IPS-15b (cell line): Measurements from ENCODE around the gene ACOT4.
"Not testable (repeated sequence)": the region's sequence is repeated elsewhere in the genome, so short reads cannot be mapped to it uniquely, and the experiment has no call there.

Source experiments
- H3K27me3 ChIP-seq: one replicate; pipeline ENCODE4 v1.6.1; 2013; ENCODE audit warnings: low read length; ENCODE audit not compliant: control insufficient read depth, insufficient read depth
- H3K36me3 ChIP-seq: one replicate; pipeline ENCODE4 v1.6.1; 2013; ENCODE audit warnings: low read length; ENCODE audit not compliant: control insufficient read depth, insufficient read depth
- H3K4me1 ChIP-seq: one replicate; pipeline ENCODE4 v1.6.1; 2013; ENCODE audit warnings: mild to moderate bottlenecking, low read length; ENCODE audit not compliant: control insufficient read depth, insufficient read depth
- H3K4me3 ChIP-seq: one replicate; pipeline ENCODE4 v1.5.1; 2013; ENCODE audit warnings: low read depth, low read length
- H3K9ac ChIP-seq: one replicate; pipeline ENCODE4 v1.6.1; 2013; ENCODE audit warnings: low read depth, mild to moderate bottlenecking, low read length
- H3K9me3 ChIP-seq: one replicate; pipeline ENCODE4 v1.6.1; 2013; ENCODE audit warnings: mild to moderate bottlenecking, low read length; ENCODE audit not compliant: control insufficient read depth, insufficient read depth

ACOT4 gene

DNA sequence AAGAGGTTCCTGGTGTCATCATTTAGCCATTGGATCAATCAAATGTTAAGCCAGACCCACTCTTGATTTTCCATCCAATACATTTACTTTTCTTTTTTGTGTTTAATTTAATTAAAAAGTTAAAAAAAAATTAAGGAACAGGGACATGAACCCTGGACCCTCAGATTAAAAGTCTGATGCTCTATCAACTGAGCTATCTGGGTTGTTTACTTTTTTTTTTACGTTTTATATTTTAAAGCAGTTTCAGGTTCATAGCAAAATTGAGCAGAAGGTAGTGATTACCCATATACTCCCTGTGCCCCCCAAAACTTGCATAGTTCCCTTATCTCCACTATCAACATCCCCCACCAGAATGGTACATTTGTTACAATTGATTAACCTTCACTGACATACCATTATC is 3.0 kb upstream of the ACOT4 start:
- H3K9me3 ChIP-seq = no peaks in the 10 kb centered on the region
- peaks cover 19% of the 10 kb centered on the region for H3K27me3 ChIP-seq
- no peaks in the 10 kb centered on the region for H3K36me3 ChIP-seq
- no peak overlapping the region for H3K4me3 ChIP-seq
- H3K9ac ChIP-seq = no peak overlapping the region
- no peaks in the 10 kb centered on the region for H3K4me1 ChIP-seq

GRCh38 chr14:73589116-73589515 is 2.6 kb upstream of the ACOT4 start:
- Histone ChIP-seq H3K27me3 (peaks cover 19% of the 10 kb centered on the region), H3K4me3 (no peak overlapping the region), H3K4me1 (no peaks in the 10 kb centered on the region), H3K9me3 (no peaks in the 10 kb centered on the region), H3K36me3 (no peaks in the 10 kb centered on the region), H3K9ac (no peak overlapping the region)

DNA sequence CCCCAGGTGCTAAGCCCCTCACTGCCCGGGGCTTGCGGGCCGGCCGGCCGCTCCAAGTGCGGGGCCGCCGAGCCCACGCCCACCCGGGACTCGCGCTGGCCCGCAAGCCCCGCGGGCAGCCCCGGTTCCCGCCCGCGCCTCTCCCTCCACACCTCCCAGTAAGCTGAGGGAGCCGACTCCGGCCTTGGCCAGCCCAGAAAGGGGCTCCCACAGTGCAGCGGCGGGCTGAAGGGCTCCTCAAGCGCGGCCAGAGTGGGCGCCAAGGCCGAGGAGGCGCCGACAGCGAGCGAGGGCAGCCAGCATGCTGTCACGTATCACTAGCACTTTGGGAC is 1.0 kb upstream of the ACOT4 start:
- H3K4me3 ChIP-seq, H3K9me3 ChIP-seq, H3K36me3 ChIP-seq, H3K9ac ChIP-seq, H3K4me1 ChIP-seq: not testable (repeated sequence)
- H3K27me3 ChIP-seq = peaks cover 19% of the 10 kb centered on the region

GRCh38 chr14:73594491-73594890 is 2.8 kb downstream of the ACOT4 start:
- no peaks in the 10 kb centered on the region for H3K36me3 ChIP-seq
- H3K27me3 ChIP-seq = peaks cover 19% of the 10 kb centered on the region
- H3K4me1 ChIP-seq = no peaks in the 10 kb centered on the region
- no peak overlapping the region for H3K9ac ChIP-seq
- H3K4me3 ChIP-seq = no peak overlapping the region
- no peaks in the 10 kb centered on the region for H3K9me3 ChIP-seq

DNA sequence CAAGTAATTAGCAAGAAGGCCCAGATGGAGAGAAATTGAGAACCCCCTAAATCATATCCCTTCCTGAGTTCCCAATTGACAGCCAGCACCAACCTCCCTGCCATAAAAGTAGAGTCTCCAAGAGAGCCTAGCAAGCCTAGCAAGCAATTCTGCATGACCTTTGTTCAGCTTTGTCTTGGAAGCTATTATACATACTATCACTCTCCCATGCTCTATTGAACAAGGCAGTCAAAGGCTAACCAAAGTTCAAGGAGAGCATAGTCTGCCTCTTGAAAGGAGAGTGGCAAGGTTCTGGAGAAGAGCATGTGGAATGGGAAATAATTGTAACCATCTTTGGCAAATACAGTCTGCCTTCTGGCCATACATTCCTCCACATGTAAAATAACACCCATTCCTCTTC is 7.8 kb downstream of the ACOT4 start:
- Histone ChIP-seq H3K9me3 (no peaks in the 10 kb centered on the region), H3K4me3 (no peak overlapping the region), H3K4me1 (no peaks in the 10 kb centered on the region), H3K36me3 (no peaks in the 10 kb centered on the region), H3K9ac (no peak overlapping the region), H3K27me3 (no peaks in the 10 kb centered on the region)

- Histone ChIP-seq H3K4me3 (no peak overlapping the region), H3K36me3 (no peaks in the 10 kb centered on the region), H3K9ac (no peak overlapping the region), H3K9me3 (no peaks in the 10 kb centered on the region), H3K4me1 (no peaks in the 10 kb centered on the region), H3K27me3 (no peaks in the 10 kb centered on the region)
Measured at GRCh38 chr14:73602994-73603393, 11.3 kb downstream of the ACOT4 start.

GRCh38 chr14:73606271-73606670 is 14.6 kb downstream of the ACOT4 start:
- Histone ChIP-seq H3K9me3 (no peaks in the 10 kb centered on the region), H3K27me3 (peaks cover 3% of the 10 kb centered on the region), H3K4me3 (no peak overlapping the region), H3K4me1 (no peaks in the 10 kb centered on the region), H3K36me3 (no peaks in the 10 kb centered on the region), H3K9ac (no peak overlapping the region)

DNA sequence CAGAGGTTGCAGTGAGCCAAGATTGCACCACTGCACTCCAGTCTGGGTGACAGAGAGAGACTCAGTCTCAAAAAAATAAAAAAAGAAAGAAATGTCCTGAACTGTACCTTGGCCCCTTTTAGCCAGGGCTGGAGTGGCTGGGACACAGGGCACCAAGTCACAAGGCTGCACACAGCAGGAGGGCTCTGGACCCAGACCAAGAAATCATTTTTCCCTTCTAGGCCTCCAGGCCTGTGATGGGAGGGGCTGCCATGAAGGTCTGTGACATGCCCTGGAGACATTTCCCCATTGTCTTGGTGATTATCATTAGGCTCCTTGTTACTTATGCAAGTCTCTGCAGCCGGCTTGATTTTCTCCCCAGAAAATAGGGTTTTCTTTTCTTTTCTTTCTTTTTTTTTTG is 15.6 kb downstream of the ACOT4 start:
- peaks cover 10% of the 10 kb centered on the region for H3K27me3 ChIP-seq
- H3K36me3 ChIP-seq = no peaks in the 10 kb centered on the region
- no peaks in the 10 kb centered on the region for H3K9me3 ChIP-seq
- H3K4me3 ChIP-seq = no peak overlapping the region
- H3K9ac ChIP-seq = no peak overlapping the region
- H3K4me1 ChIP-seq = no peaks in the 10 kb centered on the region

DNA sequence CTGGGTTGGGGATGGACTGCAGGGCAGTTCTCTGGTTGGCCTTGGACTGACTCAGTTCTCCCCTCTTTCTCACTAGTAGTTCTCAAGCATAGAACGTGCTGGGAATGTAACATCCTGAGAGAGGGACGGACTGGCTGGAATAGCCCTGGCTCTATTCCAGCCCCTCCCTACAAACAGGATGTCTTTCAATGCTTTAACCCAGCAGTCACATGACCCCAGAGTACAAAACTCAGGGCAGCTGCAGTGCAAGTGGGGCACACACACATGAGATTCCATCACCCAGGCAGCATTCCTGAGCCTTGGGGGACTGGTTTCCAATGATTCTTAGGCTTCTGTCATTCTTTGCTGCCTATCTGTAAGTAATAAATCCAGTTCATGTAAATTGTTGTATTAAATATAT is 19.0 kb downstream of the ACOT4 start:
- Histone ChIP-seq H3K4me1 (no peaks in the 10 kb centered on the region), H3K9ac (no peak overlapping the region), H3K36me3 (no peaks in the 10 kb centered on the region), H3K4me3 (no peak overlapping the region), H3K27me3 (peaks cover 24% of the 10 kb centered on the region), H3K9me3 (no peaks in the 10 kb centered on the region)

GRCh38 chr14:73612339-73613045 is 20.8 kb downstream of the ACOT4 start, which contains the start of gene ACOT6:
ACOT6 (plus strand) TSS chr14:73612517; CDS start chr14:73612572, 55 bp downstream.
- H3K27me3 ChIP-seq = peaks cover 24% of the 10 kb centered on the region
- no peaks in the 10 kb centered on the region for H3K9me3 ChIP-seq
- peaks cover 4% of the 10 kb centered on the region for H3K4me1 ChIP-seq
- no peak within 1 kb of the TSS for H3K9ac ChIP-seq
- H3K36me3 ChIP-seq = no peaks in the 10 kb centered on the region
- H3K4me3 ChIP-seq = peak within 1 kb of the TSS; percentile 75

DNA sequence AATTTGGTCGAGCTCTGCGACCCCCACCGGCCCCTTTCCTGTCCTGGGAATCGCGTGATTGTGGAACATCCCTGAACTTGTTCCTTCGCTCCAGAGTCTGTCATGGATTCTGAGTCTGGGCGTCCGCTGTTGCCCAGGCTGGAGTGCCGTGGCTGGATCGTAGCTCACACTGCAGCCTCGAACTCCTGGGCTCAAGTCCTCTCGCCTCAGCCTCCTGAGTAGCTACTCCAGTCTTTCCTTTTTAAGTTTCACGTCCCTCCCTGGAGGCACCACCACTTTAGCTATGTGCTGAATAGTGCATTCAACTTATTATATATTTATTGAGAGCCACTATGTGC is 21.3 kb downstream of the ACOT4 start:
- Histone ChIP-seq H3K36me3 (no peaks in the 10 kb centered on the region), H3K4me3 (peak overlapping the region; percentile 75), H3K9me3 (no peaks in the 10 kb centered on the region), H3K4me1 (peaks cover 4% of the 10 kb centered on the region), H3K27me3 (peaks cover 24% of the 10 kb centered on the region), H3K9ac (no peak overlapping the region)

- no peaks in the 10 kb centered on the region for H3K9me3 ChIP-seq
- no peak overlapping the region for H3K9ac ChIP-seq
- H3K4me1 ChIP-seq = peaks cover 4% of the 10 kb centered on the region
- H3K36me3 ChIP-seq = no peaks in the 10 kb centered on the region
- peaks cover 24% of the 10 kb centered on the region for H3K27me3 ChIP-seq
- no peak overlapping the region for H3K4me3 ChIP-seq
Measured at GRCh38 chr14:73613419-73613963, 21.8 kb downstream of the ACOT4 start.
